Activated CD8-positive, alpha-beta memory T cell treated with anti-CD3 and anti-CD28 coated beads, Interleukin-2, amount 50 U/mL, for 24 hours (primary cell): ENCODE measurements around the gene SPRED2.
"Not testable (repeated sequence)": the region's sequence is repeated elsewhere in the genome, so short reads cannot be mapped to it uniquely, and the experiment has no call there.

Experiments
- DNase-seq: peaks from one replicate; pipeline ENCODE4 v3.0.0-alpha.2; 2020; ENCODE audit errors: extremely low read depth

SPRED2 gene

DNA sequence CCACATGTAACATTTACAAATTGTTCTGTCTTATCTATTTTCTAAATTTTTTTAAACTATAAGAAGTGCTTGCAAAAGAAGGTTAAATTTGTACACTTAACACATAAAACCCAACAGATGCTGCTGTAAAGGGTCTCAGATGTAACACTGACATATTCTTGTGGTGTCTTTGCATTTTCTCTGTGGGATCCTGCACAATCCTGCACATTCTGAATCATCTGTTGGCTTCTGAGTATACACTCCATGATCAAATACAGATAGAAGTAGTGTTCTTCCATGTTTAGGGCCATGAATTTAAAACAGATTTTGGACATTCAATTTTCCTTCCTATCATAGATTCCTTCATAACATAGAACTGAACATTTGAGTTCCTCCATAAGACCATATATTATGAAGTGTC lies 89.0 kb downstream of the SPRED2 start:
- DNase-seq: no peak

DNA sequence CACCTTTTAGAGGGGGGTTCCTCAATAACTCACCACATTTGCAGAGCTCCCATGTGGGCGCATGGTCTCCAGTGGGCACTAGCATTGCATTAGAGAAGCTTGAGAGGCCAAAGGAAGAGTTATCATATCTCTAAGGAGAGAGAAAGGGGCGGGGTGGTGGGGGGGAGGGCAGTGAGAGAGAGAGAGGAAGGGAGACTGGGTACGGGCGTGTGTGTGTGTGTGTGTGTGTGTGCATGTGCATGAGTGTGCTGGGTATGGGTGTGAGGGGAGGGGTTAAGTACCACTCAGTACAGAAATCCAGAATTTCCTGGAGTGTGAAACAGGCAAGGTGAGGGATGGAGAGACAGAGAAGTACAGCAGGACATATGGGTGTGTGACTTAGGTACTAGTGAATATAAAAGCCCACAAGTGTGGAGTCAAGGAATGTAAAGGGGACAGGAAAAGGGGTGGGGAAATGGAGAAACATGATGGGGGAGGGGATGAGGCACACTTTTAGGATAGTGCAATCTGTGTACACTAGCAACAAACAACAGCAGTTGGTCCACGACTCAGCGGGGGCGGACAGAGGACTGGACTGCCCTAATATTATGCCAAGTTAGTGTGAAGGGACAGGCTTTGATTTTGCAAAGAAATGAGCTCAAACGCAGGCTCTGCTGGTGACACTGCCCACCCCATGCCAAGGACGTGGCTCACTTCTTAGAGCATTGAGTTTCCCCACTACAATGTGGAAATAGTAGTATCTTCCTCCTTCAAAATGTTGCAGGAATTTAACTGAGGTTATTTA lies 91.3 kb downstream of the SPRED2 start:
- no peak for DNase-seq

DNA sequence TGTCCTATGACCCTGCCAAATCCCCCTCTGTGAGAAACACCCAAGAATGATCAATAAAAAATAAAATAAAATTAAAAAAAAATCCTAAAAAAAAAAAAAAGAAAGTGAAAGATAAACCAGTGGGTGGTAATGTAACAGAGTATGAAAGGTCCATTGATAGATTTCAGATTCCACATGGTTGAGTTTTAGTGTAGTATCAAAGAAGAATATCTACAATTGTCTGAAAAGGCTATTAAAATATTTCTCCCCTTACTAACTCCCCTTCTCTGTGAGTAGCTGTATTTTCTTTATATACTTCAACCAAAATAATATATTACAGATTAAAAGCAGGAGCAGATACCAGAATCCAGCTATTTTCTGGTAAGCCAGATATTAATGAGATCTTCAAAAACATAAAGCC lies 92.8 kb downstream of the SPRED2 start:
- no peak for DNase-seq

DNA sequence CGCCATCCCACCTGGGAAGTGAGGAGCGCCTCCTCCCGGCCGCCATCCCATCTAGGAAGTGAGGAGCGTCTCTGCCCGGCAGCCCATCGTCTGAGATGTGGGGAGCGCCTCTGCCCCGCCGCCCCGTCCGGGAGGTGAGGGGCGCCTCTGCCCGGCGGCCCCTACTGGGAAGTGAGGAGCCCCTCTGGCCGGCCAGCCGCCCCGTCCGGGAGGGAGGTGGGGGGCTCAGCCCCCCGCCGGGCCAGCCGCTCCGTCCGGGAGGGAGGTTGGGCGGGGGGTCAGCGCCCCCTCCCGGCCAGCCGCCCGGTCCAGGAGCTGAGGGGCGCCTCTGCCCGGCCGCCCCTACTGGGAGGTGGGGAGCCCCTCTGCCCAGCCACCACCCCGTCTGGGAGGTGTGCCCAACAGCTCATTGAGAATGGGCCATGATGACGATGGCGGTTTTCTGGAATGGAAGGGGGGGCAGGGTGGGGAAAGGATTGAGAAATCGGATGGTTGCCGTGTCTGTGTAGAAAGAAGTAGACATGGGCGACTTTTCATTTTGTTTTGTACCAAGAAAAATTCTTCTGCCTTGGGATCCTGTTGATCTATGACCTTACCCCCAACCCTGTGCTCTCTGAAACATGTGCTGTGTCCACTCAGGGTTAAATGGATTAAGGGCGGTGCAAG lies 93.4 kb downstream of the SPRED2 start:
- not testable (repeated sequence) for DNase-seq

DNA sequence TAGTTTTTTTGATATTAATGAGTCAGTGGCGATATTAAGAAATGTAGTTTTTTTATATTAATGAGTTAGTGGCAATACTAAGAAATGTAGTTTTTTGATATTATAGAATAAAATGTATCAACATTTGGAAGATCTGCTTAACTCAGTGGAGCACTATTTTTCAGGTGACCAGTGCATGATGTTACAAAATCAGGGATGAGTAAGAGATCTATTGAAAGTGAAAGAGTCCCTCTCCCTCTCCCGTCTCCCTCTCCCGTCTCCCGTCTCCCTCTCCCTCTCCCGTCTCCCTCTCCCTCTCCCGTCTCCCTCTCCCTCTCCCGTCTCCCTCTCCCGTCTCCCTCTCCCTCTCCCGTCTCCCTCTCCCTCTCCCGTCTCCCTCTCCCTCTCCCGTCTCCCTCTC lies 94.5 kb downstream of the SPRED2 start:
- DNase-seq: not testable (repeated sequence)

DNA sequence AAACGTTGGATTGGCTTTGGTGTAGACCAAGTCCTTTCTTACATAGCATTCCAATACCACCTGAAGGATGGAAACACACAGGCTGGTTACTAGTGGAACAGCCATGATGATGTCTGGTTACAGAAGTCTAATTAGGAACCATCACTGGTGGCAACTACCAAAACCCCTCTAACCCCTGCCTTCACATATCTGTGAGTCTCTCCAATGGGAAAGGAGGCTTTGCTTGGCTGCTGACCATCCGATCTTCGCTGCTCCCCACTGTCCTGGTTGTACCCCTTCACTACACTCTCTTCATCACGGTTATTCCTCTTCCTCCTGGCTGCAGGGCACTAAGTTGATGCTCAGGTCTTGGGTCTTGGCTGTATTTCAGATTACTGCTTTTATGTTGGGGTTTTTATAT lies 97.7 kb downstream of the SPRED2 start:
- no peak for DNase-seq

DNA sequence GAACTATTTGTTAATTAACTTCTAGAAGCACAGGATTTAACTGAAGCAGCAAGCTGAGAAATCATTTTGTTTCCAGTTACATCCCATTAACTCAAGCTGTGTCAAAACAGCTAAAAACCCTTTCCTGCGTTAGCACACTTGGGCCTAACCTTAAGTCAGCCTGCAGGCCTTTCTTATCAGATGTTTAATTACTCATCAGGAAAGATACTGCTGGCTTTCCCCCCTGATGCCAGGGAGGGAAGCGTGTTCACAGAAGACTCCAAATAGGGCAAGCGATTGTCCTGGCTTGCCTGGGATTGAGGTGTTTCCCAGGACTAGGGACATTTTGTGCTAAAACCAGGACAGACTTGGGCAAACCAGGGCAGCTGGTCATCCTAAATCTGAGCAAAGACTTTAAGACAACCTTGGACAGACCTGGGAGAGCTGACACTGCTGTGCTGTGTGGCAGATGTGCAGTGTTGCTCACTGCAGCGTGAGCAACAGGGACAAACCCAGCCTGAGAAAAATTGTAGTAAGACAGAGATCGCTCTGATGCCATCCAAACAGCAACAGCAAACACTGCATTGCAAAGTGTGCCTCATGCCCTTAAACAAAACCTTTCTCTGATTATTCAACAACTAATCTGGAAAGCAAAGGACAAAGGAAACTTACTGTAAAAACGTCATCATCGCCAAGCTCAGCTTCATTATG lies 100.9 kb downstream of the SPRED2 start:
- no peak for DNase-seq

DNA sequence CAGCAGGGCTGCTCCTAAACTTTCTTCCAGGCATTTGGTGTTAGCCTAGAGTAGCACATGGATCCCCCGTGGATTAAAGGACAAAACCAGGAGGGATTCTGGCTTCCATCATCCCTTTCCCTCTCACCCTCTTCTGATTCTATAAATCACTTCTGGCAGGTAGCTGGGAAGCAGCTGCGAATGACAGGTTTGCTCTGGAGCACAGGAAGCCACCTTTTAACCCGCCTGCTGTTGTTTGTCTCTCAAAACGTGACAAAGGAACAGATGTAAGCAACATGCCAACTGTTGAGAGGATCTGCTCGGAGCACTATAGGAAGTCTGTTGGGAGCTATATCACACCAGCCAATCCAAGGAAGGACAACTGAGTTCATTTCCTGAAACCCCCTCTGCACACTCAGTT lies 102.9 kb downstream of the SPRED2 start:
- no peak for DNase-seq

DNA sequence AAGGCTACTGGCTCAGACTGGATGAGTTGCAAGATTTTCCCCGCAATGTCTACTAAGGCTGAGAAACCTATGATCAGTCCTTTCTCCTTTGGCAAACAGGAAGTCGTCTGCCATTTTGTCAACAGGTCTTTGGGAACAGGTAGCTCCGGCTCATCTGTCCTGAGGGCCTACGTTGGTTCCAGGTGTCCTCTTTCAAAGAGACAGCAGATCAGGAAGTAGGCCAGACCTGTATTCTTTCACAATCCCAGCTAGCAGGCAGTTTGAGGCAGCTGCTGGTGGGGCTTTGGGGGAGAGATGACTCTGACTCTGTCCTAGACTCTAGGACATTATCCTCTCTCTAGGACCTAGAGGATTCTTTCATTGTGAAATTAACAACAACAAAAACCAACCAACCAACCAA lies 106.1 kb downstream of the SPRED2 start:
- DNase-seq: no peak

DNA sequence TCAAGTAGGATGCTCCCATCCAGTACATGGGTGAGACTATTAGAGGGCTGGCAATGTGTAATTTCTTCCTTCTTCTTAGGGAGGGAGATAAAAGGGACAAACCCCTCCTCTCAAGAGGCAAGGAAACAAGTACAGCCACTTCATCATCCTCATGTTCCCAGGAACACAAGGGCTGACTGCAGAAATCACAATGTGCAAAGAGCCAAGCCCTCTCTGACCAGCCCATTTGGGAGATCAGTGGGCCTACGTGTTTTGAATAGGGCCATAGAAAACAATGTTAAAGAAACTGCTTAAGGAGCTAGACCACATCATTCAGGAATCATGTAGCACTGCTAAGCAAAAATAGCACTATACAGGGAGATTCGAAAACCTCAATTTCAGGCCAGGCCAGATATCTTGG lies 107.3 kb downstream of the SPRED2 start:
- no peak for DNase-seq

DNA sequence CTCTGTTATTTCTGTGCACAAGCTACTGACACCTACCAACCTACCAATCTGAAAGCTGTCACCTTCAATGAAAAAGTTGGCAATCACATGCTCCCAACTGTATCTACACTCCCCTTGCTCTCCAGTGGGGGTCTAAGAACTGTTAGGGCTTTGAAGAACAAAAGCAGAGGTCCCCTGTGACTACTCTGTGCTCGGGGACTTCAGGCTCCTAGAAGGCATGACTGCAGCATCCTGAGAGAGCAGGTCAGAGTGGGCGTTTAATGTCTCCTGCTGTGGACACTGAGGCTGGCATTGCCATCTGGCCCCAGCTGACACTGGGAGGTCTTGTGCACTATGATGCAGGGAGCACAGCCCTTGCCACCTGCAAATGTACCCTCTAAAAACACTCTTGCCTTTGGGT lies 111.5 kb downstream of the SPRED2 start:
- no peak for DNase-seq

DNA sequence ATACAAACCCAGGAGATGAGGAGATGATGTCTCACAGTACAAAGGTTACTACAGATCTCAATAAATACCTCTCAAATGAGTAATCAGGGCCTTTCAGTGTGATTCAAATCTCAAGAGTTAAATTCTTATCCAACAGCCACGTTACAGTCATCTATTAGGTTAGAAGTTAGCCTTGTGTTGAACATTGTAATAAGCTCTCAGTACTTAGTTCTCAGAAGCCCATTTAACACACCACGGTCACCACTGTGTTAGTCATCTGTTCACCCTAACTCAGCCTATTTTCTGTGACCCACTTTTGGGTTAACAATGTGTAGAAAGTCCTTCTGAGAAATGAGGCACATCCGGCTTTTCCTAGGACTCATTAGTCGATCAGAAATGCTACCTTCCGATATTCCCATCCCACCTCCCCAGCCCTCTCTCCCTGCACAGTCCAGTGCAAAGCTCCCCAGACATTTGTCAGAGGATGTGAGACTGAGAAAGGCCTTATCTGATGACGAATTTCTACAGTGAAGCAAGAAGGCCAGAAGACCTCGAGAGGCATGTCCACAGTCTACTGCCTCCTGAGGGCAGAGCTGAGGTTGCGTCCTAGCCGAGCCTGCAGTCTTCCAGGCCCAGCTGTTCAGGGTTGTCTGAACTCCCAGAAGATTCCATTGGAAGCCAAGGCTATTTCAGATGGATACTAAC lies 112.2 kb downstream of the SPRED2 start:
- no peak for DNase-seq

DNA sequence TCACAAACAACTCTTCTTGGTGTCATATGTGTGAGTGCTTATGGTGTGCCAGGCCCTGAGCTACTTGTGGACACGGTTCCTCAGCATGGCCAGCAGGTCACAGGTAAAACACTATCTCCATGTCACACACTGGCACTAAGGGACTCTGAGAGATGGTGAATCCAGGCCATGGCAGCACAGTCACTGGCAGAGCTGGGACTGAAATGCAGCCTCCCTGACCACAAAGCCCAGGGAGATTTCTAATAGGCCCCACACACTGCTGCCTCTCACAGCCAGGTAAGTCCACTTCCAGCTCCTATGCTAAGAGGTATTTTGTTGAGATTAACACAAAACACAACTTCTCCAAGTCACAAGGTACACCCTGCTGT lies 112.7 kb downstream of the SPRED2 start:
- DNase-seq: no peak

DNA sequence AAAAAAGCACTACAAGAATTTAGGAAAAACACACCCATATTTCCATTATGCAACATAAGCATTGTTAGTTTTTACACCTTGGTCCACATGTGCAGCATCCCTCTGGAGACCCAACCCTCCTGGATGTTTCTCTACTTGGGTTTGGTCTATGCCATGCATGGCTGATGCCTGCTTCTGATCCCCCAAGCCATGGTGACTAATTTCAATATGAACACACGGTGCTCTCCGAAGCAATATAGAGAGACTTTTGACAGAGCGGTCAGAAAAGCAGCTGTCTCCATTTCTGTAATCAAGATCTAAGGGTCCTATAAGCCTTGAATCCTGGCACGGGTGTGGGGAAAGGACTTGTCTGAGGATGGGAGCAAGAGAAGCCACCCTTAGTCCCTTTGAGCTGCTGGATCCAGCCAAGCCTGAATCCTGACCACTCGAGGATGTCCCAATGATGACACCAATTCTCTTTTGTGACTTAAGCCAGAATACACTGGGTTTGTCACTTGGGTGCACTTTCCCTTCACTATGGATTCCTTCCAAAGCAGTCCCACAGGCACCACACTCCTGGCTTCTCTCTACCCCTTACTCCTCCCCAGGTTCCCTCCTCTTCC lies 113.2 kb downstream of the SPRED2 start:
- no peak for DNase-seq

DNA sequence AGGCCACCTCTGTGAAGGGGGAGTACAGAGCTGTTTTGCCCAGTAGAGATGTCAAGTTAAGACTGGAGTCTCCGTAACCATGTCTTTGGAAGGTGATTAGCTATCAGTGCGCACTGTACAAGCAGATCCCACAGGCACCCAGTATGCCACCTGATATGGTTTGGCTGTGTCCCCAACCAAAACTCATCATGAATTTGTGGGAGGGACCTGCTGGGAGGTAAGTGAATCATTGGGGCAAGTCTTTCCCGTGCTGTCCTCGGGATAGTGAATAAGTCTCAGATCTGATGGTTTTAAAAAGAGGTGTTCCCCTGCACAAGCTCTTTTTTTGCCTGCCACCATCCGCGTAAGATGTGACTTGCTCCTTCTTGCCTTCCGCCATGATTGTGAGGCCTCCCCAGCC lies 114.6 kb downstream of the SPRED2 start:
- no peak for DNase-seq

DNA sequence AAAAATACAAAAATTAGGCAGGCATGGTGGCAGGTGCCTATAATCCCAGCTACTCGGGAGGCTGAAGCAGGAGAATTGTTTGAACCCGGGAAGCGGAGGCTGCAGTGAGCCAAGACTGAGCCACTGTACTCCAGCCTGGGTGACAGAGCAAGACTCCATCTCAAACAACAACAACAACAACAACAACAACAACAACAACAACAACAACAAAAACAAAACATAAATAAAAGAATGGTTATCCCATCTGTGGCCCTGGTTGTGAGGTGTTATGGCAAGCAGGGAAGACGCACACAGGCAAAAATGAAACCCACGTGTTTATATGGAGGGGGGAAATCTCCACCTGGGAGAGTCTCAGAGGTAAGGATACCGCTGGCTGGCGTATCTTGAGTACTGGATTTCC lies 115.0 kb downstream of the SPRED2 start:
- not testable (repeated sequence) for DNase-seq

DNA sequence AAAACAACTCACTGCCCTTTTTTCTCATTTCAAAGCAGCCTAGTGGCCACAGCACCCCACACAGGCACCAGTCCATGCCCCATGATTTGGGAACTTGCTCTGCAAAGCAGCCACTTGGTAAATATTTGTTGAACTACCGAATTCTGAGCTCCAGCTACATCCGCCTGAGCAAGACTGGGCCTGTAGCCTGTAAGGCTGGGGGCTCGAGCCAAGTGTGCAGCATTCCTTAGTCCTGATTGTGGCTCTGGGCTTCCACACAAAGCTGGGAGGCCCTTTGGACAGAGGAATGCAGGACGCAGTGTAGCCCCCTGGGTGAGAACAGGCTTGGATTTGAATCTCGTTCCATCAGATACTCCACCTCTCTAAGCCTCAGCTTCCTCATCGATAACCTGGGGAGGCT lies 116.3 kb downstream of the SPRED2 start:
- no peak for DNase-seq

DNA sequence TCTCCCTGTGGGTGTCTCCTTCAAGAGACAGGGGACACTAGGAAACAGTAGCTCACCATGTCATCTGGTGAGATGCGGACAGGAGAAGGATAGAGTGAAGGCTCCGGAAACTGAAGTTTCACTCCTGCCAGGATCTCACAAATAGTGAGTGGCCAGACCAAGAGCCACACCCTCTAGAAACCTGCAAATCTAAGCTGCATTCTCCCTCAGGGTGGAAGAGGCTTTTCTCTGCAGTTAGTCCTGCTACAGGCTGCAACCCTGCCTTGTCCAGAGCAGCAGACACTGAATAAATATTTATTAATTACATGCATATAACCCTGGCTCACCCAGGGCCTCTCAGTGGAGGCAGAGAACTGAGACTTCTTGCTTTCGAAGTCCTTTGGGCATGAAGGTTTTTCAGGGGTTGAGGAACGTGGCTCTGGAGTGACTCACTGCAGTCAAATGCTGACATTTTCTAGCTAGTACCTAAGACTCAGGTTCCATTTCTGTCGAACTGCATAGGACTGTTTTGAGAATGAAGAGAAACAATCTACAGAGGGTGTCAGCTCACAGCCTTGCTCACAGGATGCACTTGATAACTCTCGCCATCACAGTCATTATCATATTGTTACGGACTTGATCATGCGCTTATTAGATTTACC lies 117.5 kb downstream of the SPRED2 start:
- no peak for DNase-seq

DNA sequence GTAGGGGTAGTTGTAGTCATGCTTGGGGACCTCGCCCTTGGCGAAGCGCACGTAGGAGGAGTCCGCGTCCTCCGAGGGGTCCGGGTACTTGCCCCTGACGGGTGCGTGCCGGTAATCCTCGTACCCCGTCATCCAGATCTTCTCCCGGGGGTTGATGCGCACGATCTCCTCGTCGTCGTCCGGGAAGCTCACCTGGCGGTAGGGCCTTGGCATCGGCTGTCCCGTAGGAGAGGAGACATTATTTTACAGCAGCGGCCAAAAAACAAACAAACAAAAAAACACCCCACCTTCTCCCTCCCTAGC lies 118.5 kb downstream of the SPRED2 start:
- no peak for DNase-seq

DNA sequence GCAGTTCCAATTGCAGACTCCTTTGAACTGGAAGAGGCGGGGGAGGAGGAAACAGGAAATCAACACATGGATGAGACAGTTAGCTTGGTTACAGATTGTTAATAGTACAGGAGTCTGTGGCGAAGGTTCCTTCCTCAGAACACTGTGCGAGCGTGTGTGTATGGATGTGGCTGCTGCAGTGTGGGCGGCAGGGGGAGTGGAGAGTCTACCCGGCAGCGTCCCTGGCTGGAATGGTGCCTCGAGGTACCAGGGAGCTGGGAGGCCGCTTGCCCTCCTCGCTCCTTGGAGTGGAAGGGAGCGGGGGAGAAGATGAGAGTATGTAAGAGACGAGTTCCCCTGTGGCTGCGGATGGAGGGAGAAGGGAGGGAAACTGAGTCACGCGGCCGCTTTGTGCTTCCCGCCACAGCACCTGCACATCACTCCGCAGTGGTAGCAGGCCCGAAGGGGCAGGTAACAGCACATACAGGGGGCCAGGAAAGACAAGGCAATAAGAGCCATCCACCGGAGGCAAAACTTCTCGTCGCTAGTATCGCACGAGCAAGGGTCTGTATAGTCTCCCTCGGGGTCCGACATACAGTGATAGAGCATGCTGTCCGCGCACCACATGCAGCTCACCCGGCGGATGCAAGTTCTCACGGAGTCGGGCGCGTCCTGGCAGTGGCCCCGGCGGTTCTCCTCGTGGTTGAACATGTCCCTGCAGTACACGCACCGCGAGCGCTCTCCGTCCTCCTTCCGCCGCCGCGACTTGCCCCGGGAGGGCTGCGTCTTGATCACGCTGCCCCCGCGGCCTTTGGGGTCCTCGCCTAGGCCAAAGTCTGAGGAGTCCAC lies 119.1 kb downstream of the SPRED2 start:
- DNase-seq: no peak

DNA sequence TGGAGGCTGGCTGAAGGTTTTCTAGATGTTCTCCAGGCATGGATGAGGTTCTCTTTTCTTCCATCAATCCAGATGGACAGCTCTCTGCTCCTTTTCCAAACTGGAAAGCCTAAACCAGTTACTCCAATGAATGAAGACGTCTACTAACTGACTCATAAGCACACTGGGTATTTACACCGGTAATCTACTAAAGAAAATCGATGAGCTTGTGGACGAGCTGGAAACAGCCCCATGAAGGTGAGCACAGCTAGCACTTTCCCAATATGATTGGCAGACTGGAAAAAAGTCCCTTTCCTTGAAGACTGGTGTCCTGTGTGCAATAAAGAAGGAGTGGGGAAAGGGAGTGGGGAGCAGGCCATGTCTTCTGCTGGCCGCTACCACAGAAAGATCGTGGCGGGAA lies 120.8 kb downstream of the SPRED2 start:
- no peak for DNase-seq
